Gastrocnemius medialis (tissue), 4 donors: ENCODE results near the gene PHRF1.

ENCODE experiments used
- CTCF ChIP-seq, 5 experiments: fragments of 450-650 bp in 3 of 5; fragments of 200-600 bp in 2 of 5; sonication (generic) in 2 of 5; IDR thresholded peaks in 4 of 5; conservative IDR thresholded peaks in 1 of 5; 1 replicate in 4 of 5; 2 replicates in 1 of 5; pipeline ENCODE4 v1.5.1; 2016 to 2019; ENCODE audit warnings: antibody characterized with exemption in 5 of 5, mild to moderate bottlenecking in 3 of 5, moderate library complexity in 3 of 5
- POLR2A ChIP-seq, 2 donors: fragments of 450-650 bp; IDR thresholded peaks; one replicate each; pipeline ENCODE4 v1.6.1; 2017; ENCODE audit warnings: antibody characterized with exemption in 2 of 2, mild to moderate bottlenecking in 2 of 2, moderate library complexity in 2 of 2

GRCh38 chr11:537622-538430 is 38.4 kb upstream of the PHRF1 start:
- TF ChIP-seq CTCF (IDR thresholded peaks at IDR 0.05 in 4 of 5, conservative IDR thresholded peaks at IDR 0.05 in 1 of 5): no peak
- no peak for TF ChIP-seq POLR2A (IDR thresholded peaks at IDR 0.05)
